Breast epithelium (tissue), 3 donors: ENCODE measurements around the gene PGS1.

Experiments used
- CTCF ChIP-seq, 3 donors: fragments of 450-650 bp; IDR thresholded peaks; one replicate each; pipeline ENCODE4 v1.5.1; 2016 to 2017; ENCODE audit warnings: antibody characterized with exemption in 3 of 3, mild to moderate bottlenecking in 3 of 3, moderate library complexity in 3 of 3
- POLR2A ChIP-seq: fragments of 450-650 bp; IDR thresholded peaks from one replicate; pipeline ENCODE4 v1.6.1; 2016; ENCODE audit warnings: antibody characterized with exemption, mild to moderate bottlenecking, moderate library complexity

GRCh38 chr17:78335209-78335608 lies 43.2 kb upstream of the PGS1 start:
- TF ChIP-seq POLR2A = no peak
- TF ChIP-seq CTCF (IDR thresholded peaks at IDR 0.05) = no peak
